H9 (cell line): ENCODE data around the gene UBE3B. TPM values are rescaled to one million over a fixed set of nuclear protein-coding genes. Genes with fewer than 3 reads are reported as not detected.
A peak's percentile ranks its signal among the peaks of the same experiment; 100 is the strongest.

ENCODE experiments used
- DNase-seq: peaks from one replicate; pipeline ENCODE4 v3.0.0-alpha.2; 2017
- H2AFZ ChIP-seq: one replicate; pipeline ENCODE4 v1.6.1; 2013; ENCODE audit warnings: mild to moderate bottlenecking, low read length, control low read depth, moderate library complexity
- H2AK5ac ChIP-seq: 2 replicates; pipeline ENCODE4 v1.6.1; 2013; ENCODE audit warnings: low read length, control low read depth, mixed read lengths; ENCODE audit not compliant: insufficient read length
- H2BK120ac ChIP-seq: one replicate; pipeline ENCODE4 v1.6.1; 2013; ENCODE audit warnings: low read depth, mild to moderate bottlenecking, low read length, control low read depth, inconsistent platforms; ENCODE audit not compliant: poor library complexity, severe bottlenecking
- H2BK12ac ChIP-seq: 2 replicates; pipeline ENCODE4 v1.6.1; 2013; ENCODE audit warnings: low read length, control low read depth, mixed read lengths, low read depth; ENCODE audit not compliant: insufficient read length
- H2BK15ac ChIP-seq: 2 replicates; pipeline ENCODE4 v1.6.1; 2013; ENCODE audit warnings: low read depth, low read length, control low read depth
- H2BK20ac ChIP-seq: one replicate; pipeline ENCODE4 v1.6.1; 2013; ENCODE audit warnings: low read depth, mild to moderate bottlenecking, low read length, control low read depth, inconsistent platforms; ENCODE audit not compliant: poor library complexity, severe bottlenecking
- H2BK5ac ChIP-seq: 2 replicates; pipeline ENCODE4 v1.6.1; 2013; ENCODE audit warnings: low read length, control low read depth, mixed read lengths; ENCODE audit not compliant: insufficient read length
- H3K14ac ChIP-seq: 2 replicates; pipeline ENCODE4 v1.6.1; 2013; ENCODE audit warnings: low read length, control low read depth; ENCODE audit not compliant: insufficient read depth
- H3K18ac ChIP-seq: 2 replicates; pipeline ENCODE4 v1.6.1; 2013; ENCODE audit warnings: low read depth, mild to moderate bottlenecking, mixed read lengths, low read length, control low read depth; ENCODE audit not compliant: insufficient read length
- H3K23ac ChIP-seq: 2 replicates; pipeline ENCODE4 v1.6.1; 2013; ENCODE audit warnings: low read length, control low read depth, mixed read lengths, low read depth; ENCODE audit not compliant: insufficient read length
- H3K23me2 ChIP-seq: 2 replicates; pipeline ENCODE4 v1.6.1; 2013; ENCODE audit warnings: low read depth, mild to moderate bottlenecking, mixed read lengths, low read length, control low read depth; ENCODE audit not compliant: insufficient read length, poor library complexity, severe bottlenecking
- H3K27ac ChIP-seq: 2 replicates; pipeline ENCODE4 v1.5.1; 2013; ENCODE audit warnings: low read length, control low read depth, mixed read lengths, low read depth; ENCODE audit not compliant: insufficient read length
- H3K27me3 ChIP-seq: 2 replicates; pipeline ENCODE4 v1.6.1; 2013; ENCODE audit warnings: low read length, control low read depth, inconsistent platforms; ENCODE audit not compliant: insufficient read depth
- H3K4ac ChIP-seq: 2 replicates; pipeline ENCODE4 v1.6.1; 2013; ENCODE audit warnings: low read depth, mild to moderate bottlenecking, control low read depth, inconsistent platforms, low read length, moderate library complexity
- H3K4me1 ChIP-seq: 2 replicates; pipeline ENCODE4 v1.6.1; 2013; ENCODE audit warnings: low read length, control low read depth, inconsistent platforms; ENCODE audit not compliant: insufficient read depth
- H3K4me2 ChIP-seq: 2 replicates; pipeline ENCODE4 v1.6.1; 2013; ENCODE audit warnings: low read length, control low read depth, mixed read lengths; ENCODE audit not compliant: insufficient read length, insufficient read depth
- H3K56ac ChIP-seq: 2 replicates; pipeline ENCODE4 v1.6.1; 2013; ENCODE audit warnings: low read depth, mild to moderate bottlenecking, mixed read lengths, low read length, control low read depth; ENCODE audit not compliant: insufficient read length
- H3K79me1 ChIP-seq: 2 replicates; pipeline ENCODE4 v1.6.1; 2013; ENCODE audit warnings: low read depth, mild to moderate bottlenecking, moderate library complexity, low read length, control low read depth, inconsistent platforms; ENCODE audit not compliant: insufficient read depth, poor library complexity, severe bottlenecking
- H3K79me2 ChIP-seq: 2 replicates; pipeline ENCODE4 v1.6.1; 2013; ENCODE audit warnings: low read length, control low read depth, inconsistent platforms; ENCODE audit not compliant: insufficient read depth
- H3K9ac ChIP-seq: 2 replicates; pipeline ENCODE4 v1.6.1; 2013; ENCODE audit warnings: low read length, control low read depth, mixed read lengths; ENCODE audit not compliant: insufficient read length; ENCODE audit errors: extremely low read depth
- H3K9me3 ChIP-seq: one replicate; pipeline ENCODE4 v1.6.1; 2013; ENCODE audit warnings: low read depth, low read length, inconsistent platforms; ENCODE audit not compliant: control insufficient read depth
- H3T11ph ChIP-seq: one replicate; pipeline ENCODE4 v1.6.1; 2013; ENCODE audit warnings: mild to moderate bottlenecking, low read length, control low read depth, inconsistent platforms
- H4K20me1 ChIP-seq: one replicate; pipeline ENCODE4 v1.6.1; 2013; ENCODE audit not compliant: control insufficient read depth, insufficient read length, insufficient read depth
- H4K5ac ChIP-seq: 2 replicates; pipeline ENCODE4 v1.6.1; 2013; ENCODE audit warnings: low read depth, mild to moderate bottlenecking, mixed read lengths, low read length, control low read depth; ENCODE audit not compliant: insufficient read length
- H4K8ac ChIP-seq: replicated peaks from 2 replicates; pipeline ENCODE4 v1.6.1; 2013; ENCODE audit warnings: low read length, control low read depth, mixed read lengths, low read depth; ENCODE audit not compliant: insufficient read length
- H4K91ac ChIP-seq: 2 replicates; pipeline ENCODE4 v1.6.1; 2013; ENCODE audit warnings: low read depth, mild to moderate bottlenecking, moderate library complexity, mixed read lengths, low read length, control low read depth; ENCODE audit not compliant: insufficient read length
- H3K27ac Mint-ChIP-seq, 3 experiments: 2 replicates in 2 of 3; 3 replicates in 1 of 3; pipeline ENCODE4 v1.8.0; 2020 to 2021; ENCODE audit warnings: mixed read lengths in 3 of 3, mild to moderate bottlenecking in 1 of 3, moderate library complexity in 1 of 3
- H3K27me3 Mint-ChIP-seq: 2 replicates; pipeline ENCODE4 v1.8.0; 2021; ENCODE audit warnings: low read depth, mild to moderate bottlenecking, moderate library complexity, mixed read lengths
- H3K36me3 Mint-ChIP-seq, 3 experiments: 2 replicates in 2 of 3; 3 replicates in 1 of 3; pipeline ENCODE4 v1.8.0; 2020 to 2021; ENCODE audit warnings: low read depth in 3 of 3, mixed read lengths in 3 of 3; ENCODE audit not compliant: insufficient read depth in 1 of 3
- H3K4me1 Mint-ChIP-seq, 2 experiments: 2 replicates each; pipeline ENCODE4 v1.8.0; 2020; ENCODE audit warnings: mixed read lengths in 2 of 2
- H3K4me3 Mint-ChIP-seq, 2 experiments: 2 replicates in 1 of 2; 3 replicates in 1 of 2; pipeline ENCODE4 v1.8.0; 2020 to 2021; ENCODE audit warnings: mild to moderate bottlenecking in 2 of 2, mixed read lengths in 2 of 2, moderate library complexity in 1 of 2
- H3K9me3 Mint-ChIP-seq, 2 experiments: 2 replicates in 1 of 2; 3 replicates in 1 of 2; pipeline ENCODE4 v1.8.0; 2020; ENCODE audit warnings: mild to moderate bottlenecking in 2 of 2, mixed read lengths in 2 of 2, moderate library complexity in 1 of 2
- WGBS: extraction: QIAGEN DNeasy Blood & Tissue Kit; methylation state at CpG from one replicate; pipeline ENCODE4 v1.1.7; 2013; ENCODE audit warnings: missing lambda C conversion rate, low lambda C conversion rate, mixed read lengths; ENCODE audit not compliant: insufficient read length; ENCODE audit errors: extremely low coverage; 5-methylcytosine and 5-hydroxymethylcytosine counted together
- total RNA-seq: library from RNA; stranded (reverse); gene quantifications from 2 replicates; pipeline ENCODE4 v1.2.1, GENCODE V29; 2021
- TF ChIP-seq, protein P1 (sequence below): fragments of 200-600 bp; sonication (generic); conservative IDR thresholded peaks from 3 replicates; pipeline ENCODE4 v1.8.0; 2021; ENCODE audit warnings: antibody characterized with exemption, mild to moderate bottlenecking

The UBE3B gene
- total RNA-seq, 1 experiment from 2014 or later, result 24.2 TPM

DNA sequence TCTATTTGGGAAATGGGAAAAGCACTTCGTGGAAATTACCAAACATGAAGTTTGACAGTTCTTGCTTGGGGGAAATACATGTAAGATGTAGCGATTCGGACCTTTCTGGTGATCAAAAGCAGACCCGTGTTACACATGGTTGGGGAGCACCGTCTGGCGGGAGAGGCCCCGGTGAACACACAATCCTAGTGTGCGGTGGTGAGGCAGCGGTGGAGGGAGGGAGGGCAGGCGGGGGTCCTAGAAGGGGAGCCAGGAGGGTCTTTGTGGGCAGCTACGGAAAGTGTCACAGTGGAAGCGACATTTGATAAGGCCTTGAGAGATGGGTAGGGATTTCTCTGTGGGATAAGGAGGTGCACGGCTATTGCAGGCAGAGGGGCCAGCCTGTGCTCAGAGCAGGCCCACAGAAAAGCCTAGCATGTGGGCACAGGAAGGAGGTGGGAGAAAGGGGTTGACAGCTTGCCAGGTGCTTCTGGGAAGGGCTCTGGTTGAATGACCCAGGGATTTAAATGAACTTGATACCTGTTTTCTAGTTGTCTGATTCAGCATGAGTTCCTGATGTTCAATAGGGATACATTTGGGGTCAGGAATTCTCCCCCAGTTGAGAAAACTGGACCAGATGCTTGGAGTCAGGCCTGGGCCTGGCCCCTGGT lies 103.4 kb downstream of the UBE3B start:
- no peaks in the 10 kb centered on the region for H3K4me1 Mint-ChIP-seq
- H3K27me3 Mint-ChIP-seq, result no peaks in the 10 kb centered on the region
- Histone ChIP-seq H2BK12ac (no peak overlapping the region), H4K91ac (no peak overlapping the region), H3K18ac (no peak overlapping the region), H3K27me3 (no peaks in the 10 kb centered on the region), H3K9ac (no peak overlapping the region), H2BK120ac (no peak overlapping the region), H2AFZ (no peak overlapping the region), H3K4me1 (no peaks in the 10 kb centered on the region), H2BK15ac (no peak overlapping the region), H3K27ac (no peak overlapping the region), H3K79me1 (no peaks in the 10 kb centered on the region), H3K4me2 (no peak overlapping the region), H4K5ac (no peak overlapping the region), H2BK20ac (no peak overlapping the region), H3K56ac (no peak overlapping the region), H2BK5ac (no peak overlapping the region), H3K23ac (no peak overlapping the region), H4K20me1 (no peaks in the 10 kb centered on the region), H3K23me2 (no peaks in the 10 kb centered on the region), H3K79me2 (no peaks in the 10 kb centered on the region), H3K14ac (no peak overlapping the region), H4K8ac (no peak overlapping the region), H3T11ph (no peak overlapping the region), H2AK5ac (no peak overlapping the region), H3K9me3 (no peaks in the 10 kb centered on the region), H3K4ac (no peak overlapping the region)
- no peaks in the 10 kb centered on the region for H3K9me3 Mint-ChIP-seq
- no peak for DNase-seq
- no peak overlapping the region; a peak in 1 of 5 replicates for H3K4me3 Mint-ChIP-seq
- peaks cover 7 to 60% (median 59%) of the 10 kb centered on the region in 3 experiments; a peak in 6 of 7 replicates for H3K36me3 Mint-ChIP-seq
- WGBS, result no CpG with 5 or more reads among the region's 13 CpGs
- TF ChIP-seq, protein P1, sequence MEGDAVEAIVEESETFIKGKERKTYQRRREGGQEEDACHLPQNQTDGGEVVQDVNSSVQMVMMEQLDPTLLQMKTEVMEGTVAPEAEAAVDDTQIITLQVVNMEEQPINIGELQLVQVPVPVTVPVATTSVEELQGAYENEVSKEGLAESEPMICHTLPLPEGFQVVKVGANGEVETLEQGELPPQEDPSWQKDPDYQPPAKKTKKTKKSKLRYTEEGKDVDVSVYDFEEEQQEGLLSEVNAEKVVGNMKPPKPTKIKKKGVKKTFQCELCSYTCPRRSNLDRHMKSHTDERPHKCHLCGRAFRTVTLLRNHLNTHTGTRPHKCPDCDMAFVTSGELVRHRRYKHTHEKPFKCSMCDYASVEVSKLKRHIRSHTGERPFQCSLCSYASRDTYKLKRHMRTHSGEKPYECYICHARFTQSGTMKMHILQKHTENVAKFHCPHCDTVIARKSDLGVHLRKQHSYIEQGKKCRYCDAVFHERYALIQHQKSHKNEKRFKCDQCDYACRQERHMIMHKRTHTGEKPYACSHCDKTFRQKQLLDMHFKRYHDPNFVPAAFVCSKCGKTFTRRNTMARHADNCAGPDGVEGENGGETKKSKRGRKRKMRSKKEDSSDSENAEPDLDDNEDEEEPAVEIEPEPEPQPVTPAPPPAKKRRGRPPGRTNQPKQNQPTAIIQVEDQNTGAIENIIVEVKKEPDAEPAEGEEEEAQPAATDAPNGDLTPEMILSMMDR, result no peak
- peak overlapping the region; percentile 40 to 63 (median 52); a peak in 3 of 7 replicates for H3K27ac Mint-ChIP-seq
